ENCODE measurements around the gene ARHGAP27.

ARHGAP27 gene

DNA sequence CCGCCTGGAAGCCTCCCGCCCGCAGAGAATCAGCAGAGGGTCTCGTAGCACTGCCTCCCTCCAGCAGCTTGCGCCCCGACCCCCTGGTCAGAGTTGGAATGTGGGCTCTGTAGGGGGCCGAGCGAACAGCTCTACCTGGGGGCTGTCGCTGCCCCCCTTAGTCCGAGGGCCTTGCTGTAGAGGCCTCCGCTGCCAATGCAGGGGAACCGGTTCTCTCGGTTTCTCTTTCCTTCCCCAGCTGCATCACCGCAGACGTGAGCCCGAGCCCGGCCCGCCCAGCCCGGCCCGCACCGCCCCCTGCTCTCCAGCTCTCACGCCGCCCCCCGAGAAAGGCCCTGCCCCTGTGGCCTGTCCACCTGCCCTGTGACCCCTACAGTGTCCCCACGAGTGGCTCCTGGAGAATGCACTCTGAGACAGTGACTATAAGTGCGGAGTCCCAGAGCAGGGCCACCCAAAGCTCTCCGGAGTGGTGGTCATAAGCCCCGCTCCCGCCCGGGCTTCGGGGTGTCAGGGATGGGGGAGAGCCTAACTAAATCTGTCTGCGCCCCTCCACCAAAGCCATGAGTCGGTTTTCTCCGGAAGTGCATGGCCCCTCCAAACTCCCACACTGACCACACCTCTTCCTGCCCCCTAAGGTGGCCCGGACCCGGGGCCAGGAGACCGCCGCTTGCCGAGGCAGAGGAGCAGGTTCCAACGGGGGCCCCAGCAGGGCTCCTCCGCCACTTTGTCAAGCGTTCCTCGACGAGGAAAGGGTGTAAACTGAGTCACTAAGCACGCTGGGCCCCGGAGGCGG lies 1.7 kb downstream of the ARHGAP27 start:
- peak; percentile 74 for DNase-seq

- no peak for DNase-seq
Measured at GRCh38 chr17:45430006-45430737, 2.5 kb downstream of the ARHGAP27 start.

DNA sequence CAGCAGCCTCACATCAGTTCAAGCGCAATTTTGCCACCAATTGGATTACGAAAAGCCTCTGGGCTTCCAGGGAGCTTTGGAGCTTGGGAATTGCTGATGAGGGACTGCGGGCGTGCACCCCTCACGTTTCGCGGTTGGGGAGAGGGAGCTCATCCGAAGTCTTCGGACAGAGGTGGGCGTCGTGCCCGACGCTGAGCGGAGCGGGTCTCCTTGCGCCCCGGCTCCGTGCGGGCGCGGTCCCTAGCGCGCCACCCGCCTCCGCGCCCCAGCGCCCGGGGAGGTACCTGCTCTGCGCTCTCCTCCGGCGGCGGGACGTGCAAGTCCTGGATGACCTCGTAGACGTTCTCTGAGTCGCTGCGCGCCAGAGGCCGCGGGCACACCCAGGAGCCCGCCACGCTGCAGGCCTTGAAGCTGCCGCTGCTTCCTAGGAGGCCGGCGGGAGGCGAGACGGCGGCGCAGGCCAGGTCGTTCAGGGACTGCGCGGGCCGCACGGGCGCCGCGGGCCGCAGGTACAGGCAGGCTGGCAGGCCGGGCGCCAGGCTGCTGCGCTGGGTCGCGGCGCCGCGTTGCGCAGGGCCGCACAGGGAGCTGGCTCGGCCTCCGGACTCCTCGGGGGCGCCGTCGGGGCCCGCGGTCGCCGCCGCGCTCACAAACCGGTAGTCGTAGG lies 3.2 kb downstream of the ARHGAP27 start:
- no peak for DNase-seq

- DNase-seq: no peak
Measured at GRCh38 chr17:45428931-45429338, 3.7 kb downstream of the ARHGAP27 start.

- peak; percentile 96 for DNase-seq
Measured at GRCh38 chr17:45428050-45428617, 4.5 kb downstream of the ARHGAP27 start.

- no peak for DNase-seq
Measured at GRCh38 chr17:45427181-45427835, 5.4 kb downstream of the ARHGAP27 start.

GRCh38 chr17:45426561-45426960 lies 6.1 kb downstream of the ARHGAP27 start:
- no peak for DNase-seq

- no peak for DNase-seq
Measured at GRCh38 chr17:45425984-45426413, 6.7 kb downstream of the ARHGAP27 start.

DNA sequence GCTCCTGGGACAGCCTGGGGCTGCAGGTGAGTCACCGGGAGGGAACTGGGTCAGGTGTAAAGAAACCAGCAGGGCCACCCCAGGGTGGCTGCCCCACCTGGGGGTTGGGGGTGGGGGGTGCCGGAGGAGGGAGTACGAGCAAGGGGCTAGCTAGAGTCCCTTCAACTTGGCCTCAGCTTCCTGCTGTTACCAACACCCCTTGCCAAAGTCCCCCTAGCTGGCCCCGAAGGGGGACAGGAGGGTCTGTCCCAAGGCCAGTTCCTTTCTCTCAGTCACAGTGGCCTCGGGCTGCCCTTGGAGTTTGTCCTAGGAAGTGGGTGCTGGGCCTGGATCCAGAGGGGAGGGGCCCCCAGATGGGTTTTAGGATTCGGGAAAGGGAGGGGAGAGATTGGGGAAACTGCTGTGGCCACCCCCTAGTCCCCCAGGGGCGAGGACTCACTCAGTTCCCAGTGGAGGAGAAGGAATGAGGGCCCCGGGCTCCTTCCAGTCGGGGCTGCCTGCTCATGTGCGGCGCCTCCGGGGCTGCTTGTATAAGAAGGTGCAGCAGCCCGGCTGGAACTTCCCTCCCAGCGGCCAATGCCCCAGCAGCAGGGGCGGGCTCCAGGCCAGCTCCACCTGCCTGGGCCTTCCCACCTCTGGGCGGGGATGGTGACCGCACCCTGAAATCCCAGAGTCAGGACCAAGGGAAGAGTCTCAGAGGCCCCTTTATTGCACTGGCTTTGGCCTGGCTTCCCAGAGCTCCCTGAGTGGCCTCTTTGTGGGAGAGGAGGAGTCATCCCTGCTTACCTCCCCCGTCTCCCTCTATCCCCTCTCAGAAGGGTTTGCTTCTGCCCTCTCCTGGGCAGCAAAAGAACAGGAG lies 7.3 kb downstream of the ARHGAP27 start:
- DNase-seq: no peak

DNA sequence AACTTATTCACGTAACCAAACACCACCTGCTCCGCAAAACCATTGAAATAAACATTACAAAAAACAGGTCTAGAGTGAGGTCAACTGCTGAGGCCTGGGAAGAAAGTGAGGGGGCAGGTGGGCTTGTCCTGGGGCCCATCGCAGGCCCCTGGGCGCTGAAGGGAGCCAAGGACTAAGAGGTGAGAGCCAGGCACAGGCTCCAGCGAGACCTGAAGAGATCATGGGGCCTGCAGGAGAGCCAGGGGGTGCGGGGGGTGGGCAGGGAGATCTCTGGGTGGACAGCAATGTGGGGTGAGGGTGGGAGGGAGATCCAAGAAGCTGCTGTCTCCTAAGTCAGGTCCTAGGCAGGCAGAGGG lies 7.9 kb downstream of the ARHGAP27 start:
- no peak for DNase-seq

GRCh38 chr17:45423975-45424335 lies 8.7 kb downstream of the ARHGAP27 start:
- DNase-seq: no peak

DNA sequence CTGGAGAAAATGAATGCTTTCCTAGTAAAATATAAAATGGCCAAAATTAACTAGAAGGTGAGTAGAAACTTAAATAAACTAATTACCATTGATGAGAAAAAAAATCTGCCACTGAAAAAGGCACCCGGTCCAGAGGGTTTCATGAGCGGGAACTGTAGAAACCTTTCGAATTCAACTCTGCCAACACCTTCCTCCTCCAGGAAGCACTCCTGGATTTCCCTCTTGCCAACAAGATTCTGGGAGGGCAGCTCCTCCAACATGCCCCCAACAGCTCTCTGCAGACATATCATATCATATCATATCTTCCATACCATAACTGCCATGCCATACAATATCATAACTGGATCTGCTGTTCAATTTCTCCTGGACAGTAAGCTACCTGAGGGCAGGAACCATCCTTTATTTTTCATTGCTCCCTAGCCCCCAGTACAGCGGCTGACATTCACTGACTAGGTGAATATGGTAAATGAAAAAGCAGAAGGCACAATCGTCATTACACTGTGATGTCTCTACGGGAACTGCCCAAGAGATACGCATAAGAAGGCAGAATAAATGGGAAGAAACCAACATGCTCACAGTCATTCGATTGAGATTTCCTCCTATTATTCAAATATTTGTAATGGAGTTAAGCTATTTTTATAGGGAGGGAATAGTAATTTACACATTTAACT lies 9.2 kb downstream of the ARHGAP27 start:
- no peak for DNase-seq

GRCh38 chr17:45414990-45415881 lies 17.4 kb downstream of the ARHGAP27 start:
- no peak for DNase-seq

DNA sequence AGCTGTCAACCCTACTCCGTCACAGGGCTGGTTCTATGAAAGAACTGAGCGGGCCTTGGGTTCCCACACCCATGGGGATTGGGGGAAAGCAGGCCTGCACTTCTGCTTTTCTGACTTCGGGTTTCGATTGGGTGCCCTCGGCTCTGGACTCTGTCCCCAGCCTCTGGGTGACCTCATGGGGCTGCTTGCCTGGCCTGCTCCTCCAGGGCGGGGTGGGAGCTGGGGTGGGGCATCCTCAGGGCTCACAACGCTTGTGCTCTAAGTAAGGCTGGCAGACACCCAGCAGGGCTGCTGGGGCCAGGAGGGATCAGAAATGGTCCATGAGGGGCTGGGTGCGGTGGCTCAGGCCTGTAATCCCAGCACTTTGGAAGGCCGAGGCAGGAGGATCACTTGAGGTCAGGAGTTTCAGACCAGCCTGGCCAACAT lies 19.2 kb downstream of the ARHGAP27 start:
- no peak for DNase-seq

DNA sequence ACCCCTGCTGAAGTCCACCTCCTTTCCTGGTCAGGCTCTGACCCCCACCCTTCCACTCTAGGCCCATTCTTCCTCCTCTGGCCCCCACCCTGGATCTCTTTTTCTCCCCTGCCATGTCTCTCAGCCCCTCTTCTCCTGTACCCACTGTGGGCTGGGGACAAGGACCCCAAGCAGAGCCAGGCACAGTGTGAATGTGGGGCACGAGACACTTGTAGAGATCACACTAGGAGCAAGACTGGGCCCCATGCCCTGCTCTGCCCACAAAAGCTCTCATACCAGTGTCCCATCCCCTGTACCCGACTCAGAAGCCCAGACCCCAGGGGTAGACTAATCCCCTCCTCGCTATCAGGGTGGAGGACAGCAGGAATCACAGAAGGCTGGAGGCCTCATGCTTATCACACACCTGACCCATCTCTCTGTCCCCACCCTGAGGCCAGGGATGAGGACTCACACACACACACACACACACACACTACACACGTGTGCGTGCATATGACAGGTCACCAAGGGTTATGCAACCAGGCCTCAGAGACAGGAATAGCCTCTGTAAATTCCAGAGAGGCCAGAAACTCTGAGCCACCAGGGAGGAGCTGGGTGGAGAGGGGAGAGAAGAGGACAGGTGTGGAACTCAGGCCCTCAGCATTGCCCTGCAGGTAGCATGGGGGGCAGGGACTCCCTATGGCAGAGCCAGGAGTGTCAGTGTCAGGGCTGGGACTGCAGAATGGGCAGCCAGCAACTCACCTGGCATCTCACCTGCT lies 21.1 kb downstream of the ARHGAP27 start:
- no peak for DNase-seq

GRCh38 chr17:45410144-45411091 lies 22.3 kb downstream of the ARHGAP27 start:
- peak; percentile 83 for DNase-seq

GRCh38 chr17:45409659-45410076 lies 23.0 kb downstream of the ARHGAP27 start:
- no peak for DNase-seq

All from activated CD8-positive, alpha-beta memory T cell treated with anti-CD3 and anti-CD28 coated beads, Interleukin-2, amount 50 U/mL, for 48 hours (primary cell).